A673 (cell line): Measurements from ENCODE around the gene BNC2. TPM values are rescaled to one million over a fixed set of nuclear protein-coding genes. Genes with fewer than 3 reads are reported as not detected.

Source experiments
- BruUV-seq: library from RNA; stranded (reverse); fragments of 400-500 nt; replicated peaks from 2 replicates; lab custom pipeline; 2021; lab: Mats Ljungman, UMichigan
- CTCF ChIA-PET: fragments of 300-600 bp; sonication (Branson Sonifier 250); formaldehyde crosslinking; loops from one replicate; lab custom pipeline; 2022; ENCODE audit warnings: antibody characterized with exemption; lab: Charles Lee
- POLR2A ChIA-PET: fragments of 300-600 bp; sonication (Branson Sonifier 250); formaldehyde crosslinking; loops from one replicate; lab custom pipeline; 2022; ENCODE audit warnings: antibody characterized with exemption; ENCODE audit not compliant: low non-redundant PET; lab: Charles Lee
- DNase-seq: peaks from one replicate; pipeline ENCODE4 v3.0.0-alpha.2; 2015; ENCODE audit warnings: low spot score
- H3K27ac ChIP-seq: fragments of 200-600 bp; sonication (generic); 2 replicates; pipeline ENCODE4 v1.5.1; 2016; ENCODE audit warnings: mixed run types, low read depth, mild to moderate bottlenecking, mixed read lengths, antibody characterized with exemption, low read length; ENCODE audit not compliant: poor library complexity, severe bottlenecking
- H3K27me3 ChIP-seq: fragments of 200-600 bp; sonication (generic); replicated peaks from 2 replicates; pipeline ENCODE4 v1.6.1; 2017; ENCODE audit warnings: mixed run types, low read depth, mild to moderate bottlenecking, mixed read lengths, antibody characterized with exemption, low read length; ENCODE audit not compliant: insufficient read depth, poor library complexity
- H3K36me3 ChIP-seq: fragments of 200-600 bp; sonication (generic); 2 replicates; pipeline ENCODE4 v1.6.1; 2016; ENCODE audit warnings: mixed run types, mild to moderate bottlenecking, mixed read lengths, antibody characterized with exemption, low read length; ENCODE audit not compliant: insufficient read depth, poor library complexity, severe bottlenecking
- H3K4me1 ChIP-seq: fragments of 200-600 bp; sonication (generic); 2 replicates; pipeline ENCODE4 v1.6.1; 2017; ENCODE audit warnings: mixed run types, mild to moderate bottlenecking, mixed read lengths, antibody characterized with exemption, low read length; ENCODE audit not compliant: insufficient read depth, poor library complexity, severe bottlenecking
- H3K4me3 ChIP-seq: fragments of 200-600 bp; sonication (generic); 2 replicates; pipeline ENCODE4 v1.5.1; 2016; ENCODE audit warnings: low read depth, mixed run types, mild to moderate bottlenecking, mixed read lengths, low read length; ENCODE audit not compliant: poor library complexity, severe bottlenecking
- H3K9me3 ChIP-seq: fragments of 200-600 bp; sonication (generic); 2 replicates; pipeline ENCODE4 v1.6.1; 2016; ENCODE audit warnings: mixed run types, low read depth, mild to moderate bottlenecking, mixed read lengths, antibody characterized with exemption, low read length; ENCODE audit not compliant: poor library complexity, severe bottlenecking
- CTCF ChIP-seq: fragments of 300-800, 200-600 bp; sonication (generic); conservative IDR thresholded peaks from 2 replicates; pipeline ENCODE4 v1.5.1; 2017; ENCODE audit warnings: low read depth, mild to moderate bottlenecking, antibody characterized with exemption, low read length, moderate library complexity, mixed read lengths
- EZH2 ChIP-seq: fragments of 200-600 bp; sonication (generic); IDR thresholded peaks from 2 replicates; pipeline ENCODE4 v1.6.1; 2017; ENCODE audit warnings: borderline replicate concordance, low read depth, mild to moderate bottlenecking, mixed read lengths, antibody characterized with exemption, low read length; ENCODE audit not compliant: poor library complexity, severe bottlenecking
- intact Hi-C: fragments of 100-400 bp; cut with micrococcal nuclease; formaldehyde crosslinking; loops from one replicate; pipeline ENCODE4 v1.10.0; 2022; ENCODE audit not compliant: unreplicated experiment
- total RNA-seq: library from RNA; stranded (reverse); gene quantifications from 2 replicates; pipeline ENCODE4 v1.2.3, GENCODE V29; 2021

BNC2 gene
- total RNA-seq, 1 experiment from 2014 or later, result 0.45 TPM

- no peak overlapping the region for H3K4me3 ChIP-seq
- TF ChIP-seq EZH2 (no peak), CTCF (no peak)
- intact Hi-C loops, result no loop called here
- no TSS peak for BruUV-seq
- no peaks in the 10 kb centered on the region for H3K4me1 ChIP-seq
- ChIA-PET CTCF (no interaction called here), POLR2A (no interaction called here)
- no peaks in the 10 kb centered on the region for H3K36me3 ChIP-seq
- H3K27me3 ChIP-seq, result no peaks in the 10 kb centered on the region
- DNase-seq, result no peak
- no peak overlapping the region for H3K27ac ChIP-seq
- no peaks in the 10 kb centered on the region for H3K9me3 ChIP-seq
These were observed 279.4 kb downstream of the BNC2 start for GRCh38 chr9:16591092-16591491.

- no peaks in the 10 kb centered on the region for H3K27me3 ChIP-seq
- intact Hi-C loops, result no loop called here
- CTCF ChIA-PET, result no interaction called here
- no TSS peak for BruUV-seq
- no peaks in the 10 kb centered on the region for H3K9me3 ChIP-seq
- H3K4me3 ChIP-seq, result no peak overlapping the region
- no peaks in the 10 kb centered on the region for H3K4me1 ChIP-seq
- DNase-seq, result no peak
- TF ChIP-seq EZH2 (no peak), CTCF (no peak)
- POLR2A ChIA-PET, result no interaction called here
- H3K27ac ChIP-seq, result no peak overlapping the region
- no peaks in the 10 kb centered on the region for H3K36me3 ChIP-seq
These were observed 284.9 kb downstream of the BNC2 start for GRCh38 chr9:16585591-16585990.

GRCh38 chr9:16579872-16580432, 290.5 kb downstream of the BNC2 start:
- POLR2A ChIA-PET, result no interaction called here
- no peaks in the 10 kb centered on the region for H3K27me3 ChIP-seq
- DNase-seq, result no peak
- no TSS peak for BruUV-seq
- H3K36me3 ChIP-seq, result no peaks in the 10 kb centered on the region
- no peak overlapping the region for H3K4me3 ChIP-seq
- CTCF ChIA-PET, result no interaction called here
- H3K27ac ChIP-seq, result no peak overlapping the region
- intact Hi-C loops, result no loop called here
- no peaks in the 10 kb centered on the region for H3K9me3 ChIP-seq
- no peak for TF ChIP-seq EZH2
- no peak for TF ChIP-seq CTCF
- H3K4me1 ChIP-seq, result no peaks in the 10 kb centered on the region
